HG02943 (cell line): Measurements from ENCODE around the gene RFPL3.
"Not testable (repeated sequence)": the region's sequence is repeated elsewhere in the genome, so short reads cannot be mapped to it uniquely, and the experiment has no call there.

ENCODE experiments used
- ATAC-seq: cut with Tn5 transposase; IDR thresholded peaks from one replicate; pipeline ENCODE4 v1.9.1; 2021; ENCODE audit warnings: mild to moderate bottlenecking, low read depth, moderate library complexity; ENCODE audit not compliant: unreplicated experiment

The RFPL3 gene

GRCh38 chr22:32352681-32353080 lies 5.0 kb upstream of the RFPL3 start:
- no peak for ATAC-seq

GRCh38 chr22:32353292-32353691 lies 4.4 kb upstream of the RFPL3 start:
- ATAC-seq = no peak

GRCh38 chr22:32353840-32354239 lies 3.8 kb upstream of the RFPL3 start:
- no peak for ATAC-seq

GRCh38 chr22:32354360-32355351 lies 3.0 kb upstream of the RFPL3 start:
- no peak for ATAC-seq

GRCh38 chr22:32355760-32356159 lies 1.9 kb upstream of the RFPL3 start:
- no peak for ATAC-seq

- not testable (repeated sequence) for ATAC-seq
These were observed 2.4 kb downstream of the RFPL3 start for GRCh38 chr22:32360096-32360495.

- ATAC-seq = no peak
These were observed 3.6 kb downstream of the RFPL3 start for GRCh38 chr22:32361257-32361656.

GRCh38 chr22:32364210-32364609 lies 6.5 kb downstream of the RFPL3 start:
- no peak for ATAC-seq

- ATAC-seq = no peak
These were observed 18.2 kb downstream of the RFPL3 start for GRCh38 chr22:32375678-32376450.

GRCh38 chr22:32376681-32377080 lies 19.0 kb downstream of the RFPL3 start:
- no peak for ATAC-seq

GRCh38 chr22:32378707-32379272 lies 21.1 kb downstream of the RFPL3 start:
- ATAC-seq = no peak

GRCh38 chr22:32380991-32381390 lies 23.3 kb downstream of the RFPL3 start:
- ATAC-seq = no peak

GRCh38 chr22:32385681-32386080 lies 28.0 kb downstream of the RFPL3 start:
- ATAC-seq = no peak

- ATAC-seq = no peak
These were observed 32.0 kb downstream of the RFPL3 start for GRCh38 chr22:32389685-32390084.

- no peak for ATAC-seq
These were observed 37.4 kb downstream of the RFPL3 start for GRCh38 chr22:32395107-32395506.

GRCh38 chr22:32396255-32396654 lies 38.6 kb downstream of the RFPL3 start:
- ATAC-seq = no peak

- ATAC-seq = no peak
These were observed 39.1 kb downstream of the RFPL3 start for GRCh38 chr22:32396746-32397145.

- ATAC-seq = no peak
These were observed 43.8 kb downstream of the RFPL3 start for GRCh38 chr22:32401486-32401885.

GRCh38 chr22:32404021-32404420 lies 46.4 kb downstream of the RFPL3 start:
- no peak for ATAC-seq

GRCh38 chr22:32407312-32407711 lies 49.6 kb downstream of the RFPL3 start:
- no peak for ATAC-seq

- ATAC-seq = no peak
These were observed 50.3 kb downstream of the RFPL3 start for GRCh38 chr22:32407936-32408335.
